Pons (tissue), 1 donor: ENCODE data around the gene PERP.
"Not testable (repeated sequence)": the region's sequence is repeated elsewhere in the genome, so short reads cannot be mapped to it uniquely, and the experiment has no call there.

ENCODE experiments used
- DNase-seq: peaks from one replicate; pipeline ENCODE4 v3.0.0-alpha.2; 2016; ENCODE audit warnings: low spot score

Gene PERP

DNA sequence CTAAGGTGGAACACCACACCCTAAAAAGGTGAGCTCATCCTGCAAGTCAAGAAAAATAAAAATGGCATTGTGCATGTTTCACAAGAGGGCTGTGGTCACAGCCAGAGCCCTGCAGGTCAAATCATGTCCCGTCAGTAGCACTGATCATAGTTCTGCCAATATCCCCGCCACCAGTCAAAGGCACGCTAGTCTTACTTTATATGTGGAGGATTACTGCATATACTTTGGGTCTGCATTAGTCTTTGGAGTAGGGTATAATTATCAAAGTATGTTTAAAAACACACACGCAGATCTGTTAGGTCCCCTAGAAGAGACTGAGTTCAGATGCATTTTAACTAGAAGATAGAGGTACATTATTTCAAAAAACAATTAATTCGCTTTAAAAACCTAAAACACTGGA, 1.8 kb downstream of the PERP start:
- no peak for DNase-seq

DNA sequence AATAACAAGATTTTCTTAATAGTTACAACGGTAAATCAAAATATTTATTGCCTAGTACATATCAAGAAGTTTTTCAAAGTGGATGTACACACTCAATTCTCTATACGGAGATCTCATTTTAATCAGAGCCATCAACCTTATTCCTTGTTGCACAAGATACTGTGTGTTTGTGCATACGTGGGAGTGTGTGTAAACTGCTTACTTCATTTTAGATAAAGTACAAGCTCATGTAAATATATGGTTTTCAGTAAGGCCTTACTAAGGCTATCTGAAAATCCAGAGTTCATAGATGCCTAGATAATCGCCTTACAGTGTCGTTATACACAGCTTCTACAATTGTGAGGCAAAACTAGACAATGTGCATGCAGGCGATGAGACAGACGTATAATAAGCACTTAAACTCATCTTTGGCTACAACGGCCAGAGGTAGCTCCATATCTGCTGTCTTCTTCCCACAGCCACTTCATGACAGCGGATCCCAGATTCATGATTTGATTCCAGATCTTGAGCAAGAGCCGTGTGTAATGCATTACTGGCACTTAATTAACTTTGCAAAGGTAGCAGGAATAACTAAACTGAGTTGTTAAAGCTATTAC, 2.5 kb downstream of the PERP start:
- DNase-seq, result no peak

DNA sequence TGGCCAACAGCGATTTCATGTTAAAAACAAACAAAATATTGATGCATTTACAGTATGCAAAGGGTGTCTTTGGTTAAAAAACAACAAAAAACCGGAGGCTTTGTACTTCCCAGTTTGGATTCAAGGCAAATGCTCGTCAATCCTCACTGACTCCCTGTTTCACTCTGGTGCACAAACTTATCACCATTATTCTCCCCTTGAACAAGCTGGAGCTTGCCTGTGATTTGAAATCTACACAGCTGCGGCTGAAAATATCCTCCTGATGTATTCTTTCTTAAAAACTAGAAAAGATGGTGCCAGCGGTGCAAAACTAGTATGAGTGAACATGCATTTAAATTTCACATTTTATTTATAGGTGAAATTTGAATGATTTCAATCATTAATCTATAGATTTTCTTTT, 3.3 kb downstream of the PERP start:
- DNase-seq, result no peak

DNA sequence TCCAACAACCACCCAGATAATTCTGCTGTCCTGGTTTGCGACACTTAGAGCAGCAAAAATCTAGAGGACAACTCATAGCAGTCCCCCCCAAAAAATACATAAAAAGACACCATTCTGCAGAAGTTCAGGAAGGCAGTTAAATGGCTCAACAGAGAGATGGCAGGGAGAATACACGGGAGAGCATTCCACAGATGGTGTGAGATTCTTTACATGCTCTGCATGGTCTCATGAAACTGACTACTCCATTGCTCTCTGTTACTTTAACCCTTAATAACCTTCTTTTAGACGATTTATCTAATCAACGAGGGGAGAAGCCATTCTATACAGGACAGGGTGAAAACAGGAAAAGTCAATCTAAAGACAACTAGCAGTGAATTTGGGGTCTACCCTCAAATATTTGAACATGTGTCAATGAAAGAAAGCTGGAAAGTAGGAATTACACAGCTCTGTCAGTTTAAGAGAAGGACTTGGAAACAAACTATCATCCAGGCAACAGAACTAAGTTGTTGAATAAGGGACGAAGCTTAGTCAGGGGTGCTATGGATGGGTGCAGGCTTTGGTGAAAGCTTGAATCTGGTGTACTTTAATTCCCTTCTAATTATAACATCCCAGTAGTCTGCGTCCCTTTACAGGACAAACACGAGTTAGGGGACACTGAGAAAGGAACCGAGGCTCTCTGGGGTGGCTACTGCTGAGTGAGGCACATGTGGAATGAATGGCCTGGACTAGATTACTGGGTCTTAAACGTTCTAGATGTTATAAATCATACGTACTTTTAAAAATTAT, 5.1 kb downstream of the PERP start:
- no peak for DNase-seq

DNA sequence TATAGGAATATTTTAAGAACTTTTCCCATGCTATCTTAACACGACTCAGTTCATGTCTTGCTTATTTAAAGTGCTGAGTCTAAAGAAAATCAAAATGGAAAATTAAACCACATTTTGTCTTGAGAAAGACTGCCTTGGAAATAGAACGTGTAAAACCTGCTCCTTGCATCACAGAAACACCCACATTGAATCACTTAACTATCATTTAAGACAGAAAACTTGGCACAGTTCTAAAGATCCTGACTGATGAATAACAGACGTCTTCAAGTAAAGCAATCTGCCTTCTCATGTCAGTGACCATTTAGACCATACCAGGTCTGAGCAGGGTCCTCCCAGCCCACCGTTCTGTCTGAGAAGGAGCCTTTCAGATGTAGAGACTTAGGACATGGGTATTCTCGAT, 7.4 kb downstream of the PERP start:
- DNase-seq, result no peak

DNA sequence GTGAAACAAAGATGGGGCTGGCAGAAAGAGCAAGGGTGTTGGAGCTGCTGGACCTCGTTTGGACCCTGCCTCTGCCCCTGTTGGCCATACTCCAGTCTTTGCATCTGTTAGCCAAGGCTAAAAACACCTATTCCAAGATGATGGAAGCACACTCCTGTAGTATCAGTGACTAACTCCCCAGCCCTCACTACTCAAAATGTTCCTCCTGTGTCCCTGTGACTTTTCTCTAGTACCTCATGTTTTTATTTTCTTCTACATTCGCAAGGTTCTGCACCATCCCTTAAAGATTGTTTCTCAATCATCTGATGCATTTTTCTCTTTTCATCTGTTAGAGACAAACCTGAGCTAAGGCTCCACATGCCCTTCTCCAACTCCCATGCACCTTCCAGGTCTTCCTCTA, 8.9 kb downstream of the PERP start:
- DNase-seq, result no peak

DNA sequence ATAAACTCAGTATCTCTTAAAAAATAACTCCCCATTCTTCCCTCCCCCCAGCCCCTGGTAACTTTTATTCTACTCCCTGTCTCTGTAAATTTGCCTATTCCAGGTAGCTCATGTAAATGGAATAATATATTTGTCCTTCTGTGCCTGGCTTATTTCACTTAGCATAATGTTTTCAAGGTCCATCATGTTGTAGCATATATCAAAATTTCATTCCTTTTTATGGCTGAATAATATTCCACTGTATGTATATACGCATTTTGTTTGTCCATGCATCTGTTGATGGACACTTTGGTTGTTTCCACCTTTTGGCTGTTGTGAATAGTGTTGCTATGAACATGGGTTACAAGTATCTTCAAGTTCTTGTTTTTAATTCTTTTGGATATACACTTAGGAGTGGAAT, 13.0 kb downstream of the PERP start:
- no peak for DNase-seq

DNA sequence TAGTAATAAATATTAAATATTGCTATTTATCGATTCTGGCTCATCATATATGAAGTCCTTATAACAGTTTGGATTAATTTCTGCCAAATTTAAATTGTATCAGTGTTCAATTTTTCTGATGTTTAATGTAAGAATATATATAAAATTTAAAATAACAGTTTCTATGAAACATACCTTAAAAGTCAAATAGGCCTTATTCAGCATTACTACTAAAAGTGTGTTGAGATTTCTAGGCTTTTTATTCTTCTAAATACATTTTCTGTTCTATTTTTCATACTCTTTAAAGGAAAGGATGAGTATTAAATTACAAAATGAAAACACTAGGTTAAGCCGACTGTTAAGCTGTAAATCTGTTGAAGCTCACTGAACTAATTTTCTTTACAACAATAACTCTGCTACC, 13.6 kb downstream of the PERP start:
- DNase-seq, result no peak

DNA sequence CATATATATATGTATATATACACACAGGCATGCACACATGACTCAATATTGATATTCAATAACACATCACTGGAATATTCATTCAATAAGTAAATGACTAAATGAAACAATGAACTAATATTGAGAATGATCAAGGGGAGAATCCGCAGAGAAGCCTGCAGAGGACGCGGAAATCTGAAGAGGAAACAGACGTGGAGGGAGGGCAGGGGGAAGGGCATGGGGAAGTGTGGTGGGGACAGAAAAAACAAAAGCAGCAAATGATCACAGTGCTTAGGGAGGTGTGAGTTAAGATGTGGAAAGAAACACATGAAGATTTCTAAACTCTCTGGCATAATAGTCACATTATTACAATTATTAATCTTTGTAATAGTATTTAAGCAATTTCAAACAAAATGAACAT, 14.5 kb downstream of the PERP start:
- DNase-seq, result no peak

DNA sequence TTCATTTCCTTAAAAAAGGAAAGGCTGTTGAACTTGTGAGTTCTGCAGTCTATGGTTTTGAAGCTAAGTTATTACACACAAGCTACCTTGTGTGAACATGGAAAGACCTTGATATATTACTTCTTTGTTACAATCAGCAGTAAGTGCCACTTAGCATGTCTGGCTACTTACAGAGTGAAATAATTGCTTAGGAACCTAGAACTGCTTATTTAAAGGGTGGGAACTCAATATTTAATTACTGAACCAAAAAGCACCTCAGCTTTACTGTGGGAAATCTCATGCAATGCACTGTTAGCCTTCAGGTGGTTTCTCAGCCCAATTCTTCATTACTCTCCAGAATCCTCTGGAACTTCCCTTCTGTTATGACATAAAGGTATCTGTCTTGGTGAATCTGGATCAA, 17.9 kb downstream of the PERP start:
- DNase-seq, result no peak

DNA sequence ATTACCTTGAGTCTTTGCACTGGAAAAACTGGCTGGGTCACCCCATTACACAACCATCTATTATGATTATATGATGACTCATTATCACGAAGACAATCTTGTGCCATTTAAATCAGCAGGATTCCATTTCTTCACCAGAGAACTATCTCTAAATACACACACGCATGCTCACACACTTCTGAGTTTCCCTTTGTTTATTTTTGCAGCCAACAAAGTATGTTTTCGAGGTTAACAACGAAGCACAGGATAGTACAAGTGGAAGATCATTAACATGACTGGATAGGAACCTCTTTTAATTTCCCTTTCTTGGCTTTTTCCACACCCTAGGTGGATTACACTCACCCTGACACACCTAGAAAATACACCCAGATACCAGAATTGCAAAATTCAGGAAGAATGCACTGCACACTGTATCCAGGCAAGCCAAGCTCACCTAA, 18.9 kb downstream of the PERP start:
- DNase-seq, result no peak

DNA sequence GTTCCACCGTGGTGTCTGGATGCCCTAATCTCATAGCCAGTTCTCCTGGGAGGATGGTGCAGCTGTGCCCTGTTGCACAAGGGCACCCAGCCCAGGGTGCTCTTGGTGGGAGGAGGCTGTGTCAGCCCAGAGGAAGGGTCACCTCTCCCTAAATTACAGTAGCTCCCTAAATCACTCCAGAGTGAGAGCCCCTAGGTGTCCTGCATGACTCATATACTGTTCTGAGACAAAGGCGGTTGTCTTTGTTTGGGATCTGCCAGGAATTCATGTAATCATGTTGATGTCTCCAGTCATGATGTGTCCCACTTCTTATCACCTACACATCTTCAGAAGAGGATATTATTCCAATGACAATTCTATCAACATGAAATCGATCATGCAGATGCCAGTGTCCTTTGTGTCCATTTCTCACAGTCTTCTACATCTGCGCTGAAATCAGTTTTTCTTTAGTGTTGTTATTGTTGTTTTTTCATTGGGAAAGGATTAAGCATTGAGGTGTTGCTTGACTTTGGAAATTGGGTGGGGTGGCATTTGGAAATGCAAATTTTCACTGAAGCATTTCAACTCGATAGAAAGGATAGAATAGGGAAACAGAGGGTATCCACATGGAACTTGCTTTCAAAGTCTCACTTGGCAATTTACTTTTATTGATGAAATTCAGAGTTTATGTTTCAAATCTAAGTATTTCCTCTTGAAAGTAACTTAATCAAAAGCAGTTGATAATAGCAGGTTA, 19.5 kb downstream of the PERP start:
- no peak for DNase-seq

DNA sequence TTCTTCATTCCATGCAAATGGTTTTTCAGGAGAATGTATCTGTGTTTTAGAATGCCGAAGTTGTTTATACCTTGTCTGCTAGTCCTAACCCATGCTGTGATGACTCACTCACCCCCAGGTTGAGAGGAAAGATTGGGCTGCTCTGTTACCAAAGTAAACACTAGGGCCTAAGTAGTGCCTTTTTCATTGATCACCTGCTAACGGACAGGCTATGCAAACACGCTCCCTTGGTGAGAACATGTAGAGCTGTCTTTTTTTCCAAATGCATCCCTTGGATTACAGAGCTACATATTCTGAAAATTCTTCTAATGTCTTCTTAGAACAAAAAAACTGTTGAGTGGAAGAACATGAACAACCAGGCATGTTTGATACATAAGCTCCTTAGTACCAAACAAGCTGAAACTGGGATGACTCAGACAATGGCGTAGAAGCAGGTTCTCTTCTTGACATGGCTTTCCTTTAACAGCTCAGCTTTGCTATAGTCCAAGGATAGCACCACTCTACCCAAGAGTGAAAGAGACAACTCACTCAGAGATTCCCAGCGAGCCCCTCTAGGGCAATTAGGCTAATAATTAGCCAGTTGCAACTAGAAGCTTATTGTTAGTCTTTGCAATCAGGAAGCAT, 20.5 kb downstream of the PERP start:
- DNase-seq, result no peak

DNA sequence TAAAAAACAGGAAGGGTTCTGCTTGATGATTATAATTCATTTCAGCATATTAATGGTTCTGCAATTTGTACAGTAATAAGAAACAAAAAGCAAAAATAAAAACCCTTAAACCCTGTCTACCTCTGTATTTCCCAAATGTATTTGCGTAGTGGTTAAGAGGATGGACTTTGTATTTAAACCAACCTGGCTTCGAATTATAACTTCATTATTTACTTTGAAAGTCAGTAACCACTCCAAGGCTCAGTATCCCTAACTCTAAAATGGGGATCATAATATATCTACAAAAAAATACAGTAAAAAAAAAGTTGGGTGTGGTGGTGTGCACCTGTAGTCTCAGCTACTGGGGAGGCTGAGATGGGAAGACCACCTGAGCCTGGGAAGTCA, 21.4 kb downstream of the PERP start:
- DNase-seq, result no peak

DNA sequence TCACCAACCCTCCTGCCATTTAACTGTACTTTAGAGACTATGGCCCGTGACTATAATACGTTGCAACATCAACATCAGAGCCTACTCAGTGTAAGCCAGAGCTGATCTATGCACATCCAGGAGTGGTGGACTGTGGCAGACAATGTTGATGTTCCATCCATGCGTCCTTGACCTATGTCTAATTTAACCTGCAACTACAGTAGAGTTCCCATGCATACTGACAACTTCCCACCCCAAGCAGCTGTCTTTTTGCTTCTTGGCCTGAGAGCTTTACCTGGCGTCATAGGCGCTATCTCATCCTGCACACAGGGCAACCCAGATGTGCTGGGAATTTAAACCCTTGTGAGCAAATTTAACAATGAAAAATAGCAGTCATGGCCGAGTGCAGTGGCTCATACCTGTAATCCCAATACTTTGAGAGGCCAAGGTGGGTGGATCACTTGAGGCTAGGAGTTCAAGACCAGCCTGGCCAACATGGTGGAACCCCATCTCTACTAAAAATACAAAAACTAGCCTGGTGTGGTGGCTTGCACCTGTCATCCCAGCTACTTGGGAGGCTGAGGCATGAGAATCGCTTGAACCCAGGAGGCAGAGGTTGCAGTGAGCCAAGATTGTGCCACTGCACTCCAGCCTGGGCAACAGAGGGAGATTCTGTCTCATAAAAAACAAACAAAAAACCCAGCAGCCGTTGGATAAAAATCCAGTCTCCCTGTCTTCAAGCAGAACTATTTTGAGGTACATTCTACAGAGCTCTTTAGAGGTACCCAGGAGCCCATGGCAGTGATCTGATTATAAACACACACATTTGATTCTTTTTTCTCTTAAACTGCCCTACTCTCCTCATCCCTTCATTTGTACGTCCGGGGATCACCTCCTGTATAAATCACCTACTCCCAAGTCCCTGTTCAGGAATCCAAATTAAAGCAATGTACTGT, 22.0 kb downstream of the PERP start:
- DNase-seq, result no peak

DNA sequence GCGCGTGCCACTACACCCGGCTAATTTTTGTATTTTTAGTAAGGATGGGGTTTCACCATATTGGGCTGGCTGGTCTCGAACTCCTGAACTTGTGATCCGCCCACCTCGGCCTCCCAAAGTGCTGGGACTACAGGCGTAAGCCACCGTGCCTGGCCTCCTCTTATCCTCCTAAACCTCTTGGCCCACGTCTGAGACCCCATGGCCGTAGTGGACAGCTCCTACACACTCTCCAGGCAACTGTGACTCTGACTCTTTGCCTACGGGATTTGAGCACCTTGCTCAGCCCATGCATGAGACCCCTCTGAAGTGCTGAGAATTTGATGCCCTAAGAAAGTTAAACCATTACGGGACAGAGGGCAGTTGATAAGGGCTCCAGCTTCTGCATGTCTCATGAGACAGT, 25.0 kb downstream of the PERP start:
- DNase-seq, result no peak

DNA sequence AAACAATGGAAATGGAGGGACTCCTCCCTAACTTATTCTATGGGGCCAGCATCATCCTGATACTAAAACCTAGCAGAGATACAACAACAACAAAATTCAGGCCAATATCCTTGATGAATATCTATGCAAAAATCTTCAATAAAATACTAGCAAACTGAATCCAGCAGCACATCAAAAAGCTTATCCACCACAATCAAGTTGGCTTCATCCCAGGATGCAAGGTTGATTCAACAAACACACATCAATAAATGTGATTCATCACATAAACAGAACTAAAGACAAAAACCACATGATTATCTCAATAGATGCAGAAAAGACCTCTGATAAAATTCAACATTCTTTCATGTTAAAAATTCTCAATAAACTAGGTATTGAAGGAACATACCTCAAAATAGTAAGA, 27.7 kb downstream of the PERP start:
- DNase-seq, result not testable (repeated sequence)

DNA sequence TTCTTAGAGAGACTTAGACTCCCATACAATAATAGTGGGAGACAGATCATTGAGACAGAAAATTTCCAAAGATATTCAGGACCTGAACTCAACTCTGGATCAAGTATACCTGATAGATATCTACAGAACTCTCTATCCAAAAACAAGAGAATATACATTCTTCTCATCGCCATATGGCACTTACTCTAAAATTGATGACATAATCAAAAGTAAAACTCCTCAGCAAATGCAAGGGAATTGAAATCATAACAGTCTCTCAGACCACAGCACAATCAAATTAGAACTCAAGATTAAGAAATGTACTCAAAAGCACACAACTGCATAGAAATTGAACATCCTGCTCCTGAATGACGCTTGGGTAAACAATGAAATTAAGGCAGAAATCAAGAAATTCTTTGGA, 28.7 kb downstream of the PERP start:
- DNase-seq, result no peak

DNA sequence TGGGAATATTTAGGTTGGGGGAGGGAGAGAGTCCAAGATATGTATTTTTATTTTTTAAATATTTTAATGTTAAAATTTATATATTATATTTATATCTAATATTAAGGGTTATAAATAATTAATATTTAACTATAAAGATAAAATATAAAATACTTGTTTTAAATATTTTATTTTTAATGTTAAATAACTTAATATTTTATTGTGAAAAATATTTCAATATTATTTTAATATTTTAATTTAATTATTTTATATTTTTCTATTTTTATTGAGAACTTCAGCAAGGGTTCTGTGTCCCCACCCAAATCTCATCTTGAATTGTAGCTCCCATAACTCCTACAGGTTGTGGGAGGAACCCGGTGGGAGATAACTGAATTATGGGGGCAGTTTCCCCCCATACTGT, 34.0 kb downstream of the PERP start:
- no peak for DNase-seq

DNA sequence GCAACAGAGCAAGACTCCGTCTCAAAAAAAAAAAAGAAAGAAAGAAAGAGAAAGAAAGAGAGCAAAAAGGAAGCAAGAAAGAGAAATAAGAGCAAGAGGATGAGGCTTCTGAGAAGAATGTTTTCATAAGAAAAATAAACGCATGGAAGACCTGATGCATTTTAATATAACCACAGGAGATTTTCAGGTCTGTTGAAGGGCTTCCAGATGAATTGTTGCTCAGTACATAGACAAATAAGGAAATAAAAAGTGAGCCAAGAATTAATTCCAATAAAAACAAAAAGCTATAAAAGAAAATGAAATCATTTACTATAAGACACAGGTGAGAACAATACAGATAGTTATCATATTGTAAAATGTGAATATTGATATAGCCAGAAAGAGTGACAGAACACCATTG, 43.5 kb downstream of the PERP start:
- DNase-seq, result no peak

DNA sequence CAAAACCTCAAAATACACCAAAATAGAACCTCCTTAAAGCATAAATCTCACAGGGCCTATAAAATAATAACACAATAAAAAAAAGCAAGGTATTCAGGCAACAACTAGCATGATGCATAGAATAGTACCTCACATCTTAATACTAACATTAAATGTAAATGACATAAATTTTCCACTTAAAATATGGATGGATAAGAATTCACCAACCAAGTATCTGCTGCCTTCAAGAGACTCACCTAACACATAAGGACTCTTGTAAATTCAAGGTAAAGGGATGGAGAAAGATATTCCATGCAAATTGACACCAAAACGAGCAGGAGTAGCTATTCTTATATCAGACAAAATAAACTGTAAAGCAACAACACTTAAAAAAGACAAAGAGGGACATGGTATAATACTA, 52.2 kb downstream of the PERP start:
- no peak for DNase-seq

DNA sequence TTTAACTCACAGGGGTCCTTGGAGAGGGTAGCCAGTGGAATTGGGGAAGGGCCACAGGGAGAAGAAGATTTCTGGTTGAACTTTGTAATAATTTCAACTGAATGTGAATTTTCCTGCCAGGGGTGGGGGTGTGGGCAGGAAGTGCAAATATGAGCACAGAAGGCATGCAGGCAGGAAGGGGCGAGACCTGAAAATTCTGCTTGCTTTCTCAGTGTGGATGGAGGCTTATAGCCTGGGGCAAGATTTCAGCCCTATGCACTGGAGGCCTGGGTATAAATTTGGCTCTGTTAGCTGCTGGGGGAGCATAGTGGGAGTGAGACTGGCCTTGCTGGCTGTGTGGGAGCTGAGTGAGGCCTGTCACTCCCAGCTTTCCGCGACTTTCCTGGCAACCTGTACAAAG, 54.4 kb downstream of the PERP start:
- DNase-seq, result no peak
